GM21717 (cell line): ENCODE measurements around the gene PRSS53.
"Not testable (repeated sequence)": the region's sequence is repeated elsewhere in the genome, so short reads cannot be mapped to it uniquely, and the experiment has no call there.

ENCODE experiments used
- ATAC-seq: cut with Tn5 transposase; IDR thresholded peaks from one replicate; pipeline ENCODE4 v1.9.1; 2021; ENCODE audit warnings: mild to moderate bottlenecking, moderate library complexity; ENCODE audit not compliant: unreplicated experiment

The PRSS53 gene

DNA sequence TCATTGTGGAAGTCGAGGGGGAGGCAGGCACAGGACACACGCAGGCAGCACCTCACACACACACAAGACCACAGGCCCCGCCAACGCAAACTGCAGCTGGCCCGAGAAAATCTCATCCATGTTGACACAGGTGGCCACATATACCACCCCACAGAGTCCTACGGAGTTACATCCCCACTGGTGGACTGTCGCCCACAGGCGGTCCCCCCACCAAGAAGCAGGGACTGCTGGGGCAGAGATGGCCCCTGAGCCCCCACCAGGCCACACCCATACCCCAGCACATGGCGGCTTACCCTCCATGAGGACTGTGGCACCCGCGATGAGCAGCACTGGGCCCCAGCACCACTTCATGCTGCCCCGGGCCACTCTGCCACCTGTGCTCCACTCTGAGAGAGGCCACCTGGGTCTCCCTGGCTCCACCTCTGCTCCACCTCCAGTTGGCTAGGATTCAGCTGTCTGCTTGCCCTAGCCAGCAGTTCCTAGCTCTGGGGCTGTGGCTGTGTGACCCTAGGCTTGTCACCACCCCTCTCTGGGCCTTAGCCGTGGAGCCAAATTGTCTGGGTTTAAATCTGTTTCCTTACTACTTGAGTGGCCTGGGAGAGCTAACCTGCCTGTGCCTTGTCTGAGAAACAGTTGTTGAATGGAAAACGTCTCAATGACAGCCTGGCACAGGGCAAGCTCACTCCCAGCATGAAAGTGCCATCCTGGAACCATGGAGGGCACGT is at the start of gene PRSS53:
PRSS53 (minus strand) TSS at position 485 of the 725 bp plus-strand sequence; CDS start at position 351, 134 bp downstream.
- no peak for ATAC-seq

DNA sequence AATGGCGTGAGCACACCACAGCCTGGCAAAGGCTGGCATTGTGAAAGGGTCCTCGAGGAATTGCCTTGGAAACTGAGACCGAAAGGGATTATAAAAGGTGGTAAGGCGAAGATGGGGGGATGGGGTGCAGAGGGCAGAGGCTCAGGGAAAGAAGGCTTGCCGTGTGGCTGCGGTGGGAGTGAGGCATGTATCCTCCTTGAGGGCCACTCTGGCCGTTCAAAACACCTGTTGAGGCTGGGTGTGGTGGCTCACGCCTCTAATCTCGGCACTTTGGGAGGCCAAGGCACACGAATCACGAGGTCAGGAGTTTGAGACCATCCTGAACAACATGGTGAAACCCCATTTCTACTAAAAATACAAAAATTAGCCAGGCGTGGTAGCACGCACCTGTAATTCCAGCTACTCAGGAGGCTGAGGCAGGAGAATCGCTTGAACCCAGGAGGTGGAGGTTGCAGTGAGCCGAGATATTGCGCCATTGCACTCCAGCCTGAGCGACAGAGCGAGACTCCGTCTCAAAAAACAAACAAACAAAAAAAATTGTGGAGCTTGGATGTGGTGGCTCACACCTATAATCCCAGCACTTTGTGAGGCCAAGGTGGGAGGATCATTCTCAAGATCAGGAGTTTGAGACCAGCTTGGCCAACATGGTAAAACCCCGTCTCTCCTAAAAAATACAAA is 48.2 kb upstream of the PRSS53 start:
- not testable (repeated sequence) for ATAC-seq

DNA sequence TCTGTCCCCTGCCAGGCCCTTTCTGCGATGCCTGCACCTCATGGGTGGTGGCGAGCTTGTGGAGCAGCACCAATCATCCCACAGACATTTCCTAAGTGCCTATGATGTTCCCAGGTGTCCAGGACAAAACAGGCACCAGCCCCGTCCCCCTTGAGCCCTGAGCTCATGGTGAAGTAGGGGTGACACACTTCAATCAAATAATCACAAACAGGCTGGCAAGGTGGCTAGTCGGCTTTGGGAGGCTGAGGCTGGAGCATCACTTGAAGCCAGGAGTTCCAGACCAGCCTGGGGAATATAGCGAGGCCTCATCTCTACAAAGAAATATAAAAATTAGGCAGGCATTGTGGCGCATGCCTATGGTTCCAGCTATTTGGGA is 47.5 kb upstream of the PRSS53 start:
- no peak for ATAC-seq

DNA sequence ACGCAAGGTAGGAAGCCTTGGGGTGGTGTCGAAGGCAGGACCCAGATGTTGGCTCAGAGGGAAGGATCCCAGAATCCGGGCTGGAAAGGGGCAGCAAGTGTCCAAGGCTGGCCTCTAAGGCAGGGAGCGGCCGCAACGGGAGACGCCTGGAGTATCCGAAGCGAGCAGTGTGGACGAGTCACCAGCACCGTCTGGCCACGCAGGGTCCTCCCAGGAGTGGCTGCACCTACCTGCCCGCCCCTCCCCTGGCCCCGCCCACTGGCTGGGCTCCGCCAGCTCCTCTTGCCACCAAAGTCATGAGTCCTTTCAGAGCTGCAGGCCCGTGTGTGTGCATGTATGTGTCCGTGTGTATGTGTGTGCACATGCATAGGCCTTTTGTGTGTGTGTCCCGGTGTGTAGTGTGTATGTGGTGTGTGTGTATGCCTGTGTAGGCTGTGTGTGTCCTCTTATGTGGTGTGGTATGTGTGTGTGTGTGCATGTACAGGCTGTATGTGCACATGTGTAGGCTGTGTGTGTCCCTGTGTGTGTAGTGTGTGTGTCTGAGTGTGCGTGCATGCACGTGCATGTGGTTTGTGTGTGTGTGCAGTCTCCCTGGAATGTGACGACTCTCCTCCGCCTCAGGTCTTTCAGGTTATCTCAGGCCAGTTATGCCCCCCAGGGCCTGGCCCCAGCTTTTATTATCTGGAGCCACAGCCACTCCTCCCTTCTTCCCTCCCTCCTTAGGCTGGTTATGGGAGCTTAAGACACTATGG is 47.0 kb upstream of the PRSS53 start, which contains the start of gene PRSS8:
PRSS8 (minus strand) TSS at position 193 of the 752 bp plus-strand sequence. CDS start 229 bp downstream, outside the sequence.
- ATAC-seq, result no peak

DNA sequence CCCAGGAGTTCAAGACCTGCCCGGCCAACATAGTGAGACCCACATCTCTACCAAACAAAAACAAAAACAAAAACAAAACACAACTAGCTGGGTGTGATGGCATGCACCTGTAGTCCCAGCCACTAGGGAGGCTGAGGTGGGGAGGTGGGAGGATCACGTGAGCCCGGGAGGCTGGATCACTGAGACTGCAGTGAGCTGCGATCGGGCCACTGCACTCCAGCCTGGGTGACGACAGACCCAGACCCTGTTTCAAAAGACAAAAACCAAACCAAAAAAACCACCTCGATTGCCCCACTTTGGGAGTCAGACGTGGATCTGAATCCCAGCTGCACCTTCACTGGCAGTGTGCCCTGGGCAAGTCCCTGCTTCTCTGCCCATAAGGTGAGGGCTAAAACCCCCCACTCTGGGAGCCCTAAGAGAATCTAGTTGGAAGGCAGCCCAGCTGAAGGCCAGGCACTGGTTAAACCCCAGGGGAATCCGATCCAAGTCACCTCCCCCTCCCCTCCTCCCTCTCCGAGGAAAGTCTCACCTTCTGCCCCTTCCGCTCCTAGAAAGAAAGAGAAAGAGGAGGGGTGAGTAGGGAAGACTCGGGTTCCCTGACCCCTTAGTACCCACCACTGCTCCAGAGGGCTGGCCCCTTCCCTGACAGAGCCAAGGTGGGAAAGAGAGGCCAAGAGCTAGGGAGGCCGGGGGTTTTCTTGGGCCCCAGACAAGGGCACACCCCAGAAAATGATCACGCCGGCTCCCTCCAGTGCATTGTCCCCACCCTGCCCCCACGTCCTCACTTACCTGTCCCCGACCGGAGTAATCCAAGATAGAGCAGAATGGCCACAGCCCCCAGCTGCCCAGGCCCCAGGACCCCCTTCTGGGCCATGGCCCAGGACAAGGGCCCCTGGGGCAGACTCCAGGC is 46.1 kb upstream of the PRSS53 start:
- no peak for ATAC-seq

DNA sequence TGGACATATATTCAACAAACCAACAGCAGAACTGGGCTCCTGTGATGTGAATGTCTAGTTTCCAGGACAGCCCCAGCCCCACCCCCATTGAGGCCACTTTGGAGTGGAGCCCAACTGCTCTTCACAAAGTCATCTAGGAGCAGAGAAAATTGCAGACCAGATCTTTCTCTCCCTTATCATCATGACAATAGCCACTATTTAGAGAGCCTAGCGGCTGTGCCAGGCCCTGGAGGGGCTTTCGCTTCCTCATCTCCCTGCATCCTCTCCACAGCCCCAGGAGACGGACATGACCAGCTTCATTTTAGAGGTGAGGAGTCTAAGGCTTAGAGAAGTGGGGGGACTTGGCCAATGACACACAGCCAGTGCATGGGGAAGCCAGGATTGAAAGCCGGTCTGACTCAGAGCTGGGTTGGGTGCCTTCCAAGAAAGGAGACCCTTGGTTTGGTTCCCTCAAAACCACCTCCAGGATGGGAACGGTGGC is 45.4 kb upstream of the PRSS53 start:
- no peak for ATAC-seq

DNA sequence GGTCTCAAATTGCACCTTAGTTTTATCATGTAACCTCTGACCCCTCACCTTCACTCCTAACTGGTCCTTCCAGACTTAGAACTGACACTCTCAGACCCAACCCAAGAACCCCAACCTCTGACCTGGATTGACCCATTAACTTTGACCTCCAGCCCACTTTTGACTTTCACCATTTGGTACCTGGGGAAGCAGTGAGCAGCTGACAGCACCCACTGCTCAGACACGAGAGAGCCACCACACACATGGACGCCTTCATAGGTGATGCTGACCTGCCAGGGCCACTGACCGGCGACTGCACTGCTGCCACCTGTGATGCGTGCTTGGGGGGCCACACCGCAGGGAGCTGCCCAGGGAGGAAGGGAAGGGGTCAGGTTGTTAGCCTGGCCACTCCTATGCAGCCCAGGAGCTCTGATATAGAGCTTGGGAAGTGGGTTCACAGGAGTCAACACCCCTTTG is 44.3 kb upstream of the PRSS53 start:
- no peak for ATAC-seq

DNA sequence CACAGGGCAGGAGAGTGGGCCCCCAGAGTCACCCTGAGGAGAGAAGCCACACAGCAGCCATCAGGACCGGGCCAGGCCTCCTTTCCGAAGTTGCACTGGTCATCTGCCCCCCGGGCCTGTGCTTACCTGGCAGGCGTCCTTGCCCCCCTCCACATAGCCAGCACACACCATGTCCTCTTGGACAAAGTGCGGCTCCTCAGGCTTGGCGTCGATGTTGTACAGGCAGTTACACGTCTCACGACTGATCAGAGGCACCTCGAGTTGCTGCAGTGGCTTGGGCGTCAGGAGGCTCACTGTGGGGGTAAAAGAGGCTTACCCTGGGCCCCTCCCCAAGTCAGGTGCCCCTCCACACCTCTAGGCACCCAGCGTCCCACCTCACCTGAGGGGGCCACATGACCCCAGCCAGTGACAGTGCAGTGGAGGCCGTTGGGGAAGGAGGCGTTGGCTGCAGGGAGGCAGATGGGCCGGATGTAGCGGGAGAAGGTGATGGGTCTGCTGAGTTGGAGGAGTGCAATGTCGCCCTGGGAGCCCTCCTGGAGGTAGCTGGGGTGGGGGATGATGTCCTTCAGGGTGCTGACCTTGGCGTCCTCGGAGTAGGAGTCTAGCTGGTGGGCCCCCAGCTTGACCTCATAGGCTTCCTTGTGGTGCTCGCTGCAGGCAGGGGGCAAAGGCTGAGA is 43.7 kb upstream of the PRSS53 start:
- no peak for ATAC-seq

DNA sequence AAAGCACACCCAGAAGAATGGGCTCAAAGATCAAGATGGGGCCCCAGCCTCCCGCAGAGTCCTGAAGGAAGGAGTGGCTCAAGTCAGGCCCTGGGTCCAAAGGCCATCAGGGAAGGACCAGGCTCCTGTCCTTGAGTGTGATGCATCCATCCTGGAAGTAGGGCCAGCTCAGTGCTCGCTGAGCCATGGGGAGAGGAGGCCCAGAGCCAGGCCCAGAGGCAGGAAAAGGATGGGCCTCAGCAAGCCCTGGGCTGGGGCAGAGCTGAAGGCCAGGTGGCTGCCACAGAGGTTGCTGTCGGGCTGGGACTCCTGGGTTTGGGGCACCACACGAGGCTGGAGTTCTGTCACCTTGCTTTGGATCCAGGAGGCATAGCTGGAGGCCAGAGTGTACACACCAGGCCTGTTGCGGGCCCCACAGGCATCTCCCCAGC is 43.1 kb upstream of the PRSS53 start:
- no peak for ATAC-seq

DNA sequence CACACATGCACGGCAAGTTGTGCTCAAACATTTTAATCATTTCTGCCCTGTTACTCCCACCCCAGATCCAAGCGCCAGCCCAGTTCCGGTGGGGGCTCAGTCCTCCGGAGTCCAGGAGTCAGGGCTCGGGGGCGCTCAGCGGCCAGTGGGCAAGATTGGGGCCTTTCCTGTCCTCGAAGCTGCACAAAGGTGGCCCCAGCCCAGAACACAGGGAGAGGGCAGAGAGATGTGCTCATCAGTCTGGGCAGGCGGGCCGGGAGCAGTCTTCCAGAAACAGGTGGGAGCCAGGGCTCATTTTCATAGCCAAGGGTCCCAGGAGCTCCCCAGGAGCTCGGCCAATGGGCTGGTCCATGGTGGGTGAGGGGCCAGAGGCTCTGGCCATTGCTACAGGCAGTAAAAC is 42.7 kb upstream of the PRSS53 start:
- no peak for ATAC-seq

DNA sequence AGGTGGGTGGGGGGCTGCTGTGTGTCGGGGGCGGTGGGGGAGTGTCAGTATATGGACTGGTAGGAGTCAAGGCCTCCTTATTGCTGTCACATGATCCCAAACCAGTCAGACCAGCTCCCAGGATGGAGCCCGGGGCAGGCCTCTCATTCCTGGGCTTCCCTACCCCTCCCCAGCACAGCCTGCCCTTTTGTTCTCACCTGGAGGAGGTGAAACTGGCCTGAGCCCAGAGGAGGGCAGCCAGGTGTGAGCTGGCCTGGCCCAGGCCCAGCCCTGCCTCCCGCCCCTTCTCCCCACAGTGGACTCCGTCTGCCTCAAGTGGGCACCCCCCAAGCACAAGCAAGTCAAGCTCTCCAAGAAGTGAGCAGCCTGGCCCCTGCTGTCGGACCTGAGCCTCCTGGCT is 42.2 kb upstream of the PRSS53 start:
- no peak for ATAC-seq

DNA sequence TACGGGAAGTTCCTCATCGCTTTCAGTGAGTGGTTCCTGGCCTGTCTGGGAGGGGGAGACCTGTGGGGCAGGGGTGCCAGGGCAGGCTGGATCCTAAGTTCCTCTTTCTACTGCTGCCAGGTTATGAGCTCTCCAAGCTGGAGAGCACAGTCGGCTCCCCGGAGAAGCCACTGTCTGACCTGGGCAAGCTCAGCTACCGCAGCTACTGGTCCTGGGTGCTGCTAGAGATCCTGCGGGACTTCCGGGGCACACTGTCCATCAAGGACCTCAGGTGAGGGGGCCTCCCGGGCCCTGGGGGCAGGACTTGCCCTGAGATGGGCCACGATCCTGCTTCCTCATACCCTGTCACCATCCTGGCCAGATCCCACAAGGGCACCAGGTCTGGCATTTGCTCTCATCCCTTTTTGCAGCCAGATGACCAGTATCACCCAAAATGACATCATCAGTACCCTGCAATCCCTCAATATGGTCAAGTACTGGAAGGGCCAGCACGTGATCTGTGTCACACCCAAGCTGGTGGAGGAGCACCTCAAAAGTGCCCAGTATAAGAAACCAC is 41.7 kb upstream of the PRSS53 start:
- ATAC-seq, result no peak

DNA sequence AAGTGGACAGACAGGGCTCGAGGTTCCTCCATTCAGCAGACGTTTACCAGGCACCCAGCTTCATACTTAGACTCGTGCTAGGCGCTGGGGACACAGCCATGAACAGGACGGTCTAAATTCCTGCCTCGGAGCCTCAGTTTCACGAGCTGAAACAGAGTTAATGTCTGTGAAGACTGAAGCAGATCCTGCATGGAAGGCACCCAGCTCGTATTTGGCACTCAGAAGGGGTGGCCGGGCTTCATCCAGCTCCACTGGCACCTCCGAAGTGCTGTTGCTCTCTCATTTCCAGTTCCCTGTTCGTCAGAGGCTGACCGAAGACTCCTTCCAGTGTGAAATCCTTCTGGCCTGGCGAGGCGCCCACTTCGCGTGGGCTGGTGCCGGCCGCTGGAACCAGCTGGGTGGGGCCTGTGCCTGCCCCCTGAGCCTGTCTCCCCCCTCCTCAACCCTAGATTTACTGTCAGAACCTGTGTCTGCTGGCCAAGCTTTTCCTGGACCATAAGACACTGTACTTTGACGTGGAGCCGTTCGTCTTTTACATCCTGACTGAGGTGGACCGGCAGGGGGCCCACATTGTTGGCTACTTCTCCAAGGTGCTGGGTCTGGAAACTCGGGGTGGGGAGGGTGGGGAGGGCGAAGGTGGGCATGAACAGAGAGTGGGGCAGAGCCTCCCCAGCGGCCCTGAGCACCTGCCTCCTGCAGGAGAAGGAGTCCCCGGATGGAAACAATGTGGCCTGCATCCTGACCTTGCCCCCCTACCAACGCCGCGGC is 41.0 kb upstream of the PRSS53 start:
- ATAC-seq, result no peak

DNA sequence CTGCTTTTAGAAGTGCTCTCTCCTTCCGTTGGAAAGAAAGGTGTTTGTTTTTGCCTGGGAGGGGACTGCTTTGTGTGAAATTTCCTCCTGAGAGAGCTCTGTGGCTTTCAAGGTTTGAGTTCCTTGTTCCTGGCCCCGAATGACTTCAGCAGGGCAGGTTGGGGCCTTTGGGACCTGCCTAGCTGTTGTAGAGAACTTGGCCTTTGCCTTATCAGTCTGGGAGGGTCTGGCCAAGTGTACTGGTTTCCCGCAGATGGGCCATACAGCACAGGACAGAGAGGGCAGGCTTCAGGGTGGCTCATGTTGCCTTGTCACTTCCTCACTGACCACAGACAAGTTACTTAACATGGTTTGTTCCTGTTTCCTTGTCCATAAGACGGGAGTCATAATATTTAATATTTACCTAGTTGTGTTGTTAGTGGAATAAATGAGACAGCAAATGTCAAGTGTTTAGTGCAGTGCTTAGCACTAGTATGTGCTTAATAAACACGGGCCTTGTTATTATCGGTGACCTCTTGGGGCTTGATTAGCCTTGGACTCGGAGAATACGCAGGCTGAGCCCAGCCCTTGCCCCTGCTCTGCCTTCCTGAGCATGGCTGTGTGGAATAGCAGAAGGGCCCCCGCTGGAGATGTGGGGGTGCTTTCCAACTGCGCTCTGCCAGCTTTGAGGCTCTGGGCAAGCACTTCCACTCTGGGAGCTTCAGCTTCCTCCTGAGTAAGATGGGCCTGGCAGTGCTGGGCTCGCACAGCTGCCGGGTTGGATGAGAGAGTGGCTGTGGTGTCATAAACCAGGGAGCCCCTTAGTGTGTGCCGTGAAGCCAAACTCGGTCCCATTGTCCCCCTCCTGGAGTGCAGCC is 40.2 kb upstream of the PRSS53 start:
- no peak for ATAC-seq

DNA sequence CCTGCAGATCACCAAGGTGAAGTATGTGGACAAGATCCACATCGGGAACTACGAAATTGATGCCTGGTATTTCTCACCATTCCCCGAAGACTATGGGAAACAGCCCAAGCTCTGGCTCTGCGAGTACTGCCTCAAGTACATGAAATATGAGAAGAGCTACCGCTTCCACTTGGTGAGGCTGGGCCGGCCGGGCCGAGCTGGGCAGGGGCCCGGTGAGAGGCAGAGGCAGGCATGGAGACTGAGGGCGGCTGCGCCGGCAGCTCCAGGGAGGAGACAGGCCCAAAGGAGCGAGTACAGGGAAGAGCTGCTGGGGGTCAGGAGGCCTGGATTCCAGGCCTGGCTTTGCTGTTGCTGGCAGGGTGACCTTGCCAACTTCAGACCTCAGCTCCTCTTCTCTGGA is 38.4 kb upstream of the PRSS53 start:
- ATAC-seq, result no peak

DNA sequence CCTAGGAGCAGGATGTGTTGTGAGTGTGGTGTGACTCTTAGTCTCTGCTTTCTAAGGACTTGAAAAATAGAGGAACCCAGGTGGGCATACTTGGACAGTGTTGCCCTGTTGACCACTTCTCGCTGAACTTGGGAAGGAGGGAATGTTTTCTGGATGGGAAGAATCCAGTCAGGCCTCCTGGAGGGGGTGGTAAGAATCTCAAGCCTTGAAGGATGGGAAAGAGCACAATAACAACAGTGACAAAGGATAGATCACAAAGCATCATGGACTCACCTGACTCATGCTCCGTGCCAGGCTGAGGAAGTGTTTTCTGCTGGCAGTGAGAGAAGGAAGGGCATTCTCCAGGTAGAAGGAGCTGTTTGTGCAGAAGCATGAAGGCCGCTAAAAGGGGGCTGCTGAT is 37.1 kb upstream of the PRSS53 start:
- no peak for ATAC-seq

DNA sequence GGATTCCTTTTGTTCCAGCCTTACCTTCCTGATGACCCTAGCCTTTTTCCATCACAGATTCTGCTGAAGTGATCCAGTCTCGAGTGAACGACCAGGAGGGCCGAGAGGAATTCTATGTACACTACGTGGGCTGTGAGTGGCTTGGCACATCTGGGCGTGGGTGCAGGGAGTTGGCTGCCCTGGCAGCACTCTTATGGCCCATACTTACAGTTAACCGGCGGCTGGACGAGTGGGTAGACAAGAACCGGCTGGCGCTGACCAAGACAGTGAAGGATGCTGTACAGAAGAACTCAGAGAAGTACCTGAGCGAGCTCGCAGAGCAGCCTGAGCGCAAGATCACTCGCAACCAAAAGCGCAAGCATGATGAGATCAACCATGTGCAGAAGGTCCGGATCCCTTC is 31.4 kb upstream of the PRSS53 start:
- no peak for ATAC-seq
